ENCODE measurements around the gene LHFPL6.

LHFPL6 gene

DNA sequence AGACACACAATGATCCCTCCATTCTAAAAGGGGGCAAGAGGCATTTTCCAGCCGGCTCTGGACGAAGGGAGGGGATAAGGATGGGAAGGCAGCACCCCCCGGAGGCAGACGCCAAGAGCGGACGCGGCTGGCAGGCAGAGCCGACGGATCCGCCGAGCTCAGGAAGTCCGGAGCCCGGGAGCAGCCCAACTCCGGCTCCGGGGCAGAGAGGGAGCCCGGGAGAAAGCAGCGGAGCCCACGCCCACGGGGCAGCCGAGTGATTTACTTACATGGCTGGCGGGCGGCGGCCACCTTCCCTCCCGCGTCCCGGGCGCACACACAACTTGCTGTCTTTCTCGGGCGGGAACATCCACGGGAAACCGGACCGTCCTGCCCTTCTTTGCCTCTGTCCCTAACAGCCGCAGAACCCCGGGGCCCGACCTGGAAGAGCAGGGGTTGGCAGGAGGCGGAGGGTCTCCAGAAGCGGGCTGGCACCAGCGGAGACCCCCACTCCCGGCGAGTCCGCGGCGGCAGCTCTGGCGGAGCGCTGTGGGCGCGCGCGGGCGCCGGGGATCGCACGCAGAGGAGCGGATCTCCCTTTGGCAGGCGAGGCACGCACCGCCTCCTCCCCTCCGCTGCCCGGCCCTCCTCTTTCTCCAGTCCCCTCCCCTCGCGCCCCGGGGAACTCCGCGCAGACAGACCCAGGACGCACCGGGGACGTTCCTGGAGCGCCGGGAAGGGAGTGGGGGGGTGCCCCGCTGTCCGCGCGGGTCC, at the start of gene LHFPL6:
Gene LHFPL6, minus strand, starts transcription at position 580 of the 753 bp plus-strand sequence.
- DNase-seq (ENCODE audit: low spot score), result no peak

- DNase-seq (ENCODE audit: low spot score), result no peak
Measured at GRCh38 chr13:39646122-39646521, 43.1 kb upstream of the LHFPL6 start.

DNA sequence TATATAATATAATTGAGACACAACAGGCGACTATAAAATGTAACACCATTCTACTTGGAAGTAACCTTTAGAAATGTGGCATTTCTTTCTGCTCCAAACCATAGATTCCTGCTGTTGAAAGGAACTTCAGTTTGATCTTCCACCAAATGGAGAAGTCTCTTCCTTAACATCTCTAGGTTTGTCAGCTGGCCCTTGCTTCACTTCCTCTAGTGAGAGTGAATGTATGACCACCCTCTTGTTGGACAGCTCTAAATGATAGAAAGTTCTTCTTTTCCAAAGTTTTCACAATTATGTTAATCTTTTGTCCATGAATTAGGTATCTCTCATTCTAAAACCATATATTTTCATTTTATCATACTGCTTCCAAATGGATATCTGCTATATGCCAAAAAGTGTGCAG, 38.7 kb upstream of the LHFPL6 start:
- no peak for DNase-seq (ENCODE audit: low spot score)

GRCh38 chr13:39637890-39638289, 34.9 kb upstream of the LHFPL6 start:
- DNase-seq (ENCODE audit: low spot score), result no peak

GRCh38 chr13:39635564-39635963, 32.6 kb upstream of the LHFPL6 start:
- no peak for DNase-seq (ENCODE audit: low spot score)

- DNase-seq (ENCODE audit: low spot score), result no peak
Measured at GRCh38 chr13:39632994-39633393, 30.0 kb upstream of the LHFPL6 start.

GRCh38 chr13:39631307-39631706, 28.3 kb upstream of the LHFPL6 start:
- no peak for DNase-seq (ENCODE audit: low spot score)

DNA sequence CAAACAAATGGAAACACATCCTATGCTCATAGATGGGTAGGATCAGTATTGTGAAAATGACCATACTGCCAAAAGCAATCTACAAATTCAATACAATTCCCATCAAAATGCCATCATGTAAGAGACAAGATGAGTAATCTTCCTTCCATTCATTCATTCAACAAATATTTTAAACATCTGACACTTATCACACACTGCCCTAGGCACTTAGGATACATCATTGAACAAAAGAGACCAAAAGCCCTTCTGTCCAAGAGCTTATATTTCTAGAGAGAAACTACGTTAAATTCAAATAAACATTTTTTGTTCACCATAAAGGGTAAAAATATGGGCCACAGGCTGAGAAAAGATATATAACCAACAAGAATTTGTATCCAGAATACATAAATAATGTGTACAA, 20.5 kb upstream of the LHFPL6 start:
- DNase-seq (ENCODE audit: low spot score), result no peak

GRCh38 chr13:39618561-39618960, 15.6 kb upstream of the LHFPL6 start:
- DNase-seq (ENCODE audit: low spot score), result no peak

DNA sequence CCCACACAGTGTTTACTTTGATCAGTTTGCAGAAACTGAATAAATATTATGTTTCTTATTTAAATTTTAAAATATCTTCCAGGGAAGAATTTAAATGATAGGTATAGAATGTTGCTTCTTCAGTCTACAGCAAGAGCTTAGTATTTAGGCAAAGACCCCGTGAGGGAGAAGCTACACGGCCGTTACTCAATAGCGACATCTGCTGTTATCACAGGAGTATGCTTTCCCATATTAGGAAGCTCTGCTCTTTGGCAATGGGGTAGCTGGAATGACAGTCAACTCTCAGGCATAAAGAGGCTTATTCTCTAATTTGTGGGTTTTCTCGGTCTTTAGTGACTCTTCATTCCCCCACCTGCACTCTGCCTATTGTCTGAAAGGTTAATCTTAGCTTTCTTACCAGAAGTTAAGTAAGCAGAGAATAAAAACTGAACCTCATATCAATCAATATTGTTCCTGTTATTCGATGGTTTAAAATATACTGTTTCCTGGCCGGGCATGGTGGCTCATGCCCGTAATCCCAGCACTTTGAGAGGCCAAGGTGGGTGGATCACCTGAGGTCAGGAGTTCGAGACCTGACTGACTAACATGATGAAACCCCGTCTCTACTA, 13.2 kb upstream of the LHFPL6 start:
- DNase-seq (ENCODE audit: low spot score), result peak; percentile 67

DNA sequence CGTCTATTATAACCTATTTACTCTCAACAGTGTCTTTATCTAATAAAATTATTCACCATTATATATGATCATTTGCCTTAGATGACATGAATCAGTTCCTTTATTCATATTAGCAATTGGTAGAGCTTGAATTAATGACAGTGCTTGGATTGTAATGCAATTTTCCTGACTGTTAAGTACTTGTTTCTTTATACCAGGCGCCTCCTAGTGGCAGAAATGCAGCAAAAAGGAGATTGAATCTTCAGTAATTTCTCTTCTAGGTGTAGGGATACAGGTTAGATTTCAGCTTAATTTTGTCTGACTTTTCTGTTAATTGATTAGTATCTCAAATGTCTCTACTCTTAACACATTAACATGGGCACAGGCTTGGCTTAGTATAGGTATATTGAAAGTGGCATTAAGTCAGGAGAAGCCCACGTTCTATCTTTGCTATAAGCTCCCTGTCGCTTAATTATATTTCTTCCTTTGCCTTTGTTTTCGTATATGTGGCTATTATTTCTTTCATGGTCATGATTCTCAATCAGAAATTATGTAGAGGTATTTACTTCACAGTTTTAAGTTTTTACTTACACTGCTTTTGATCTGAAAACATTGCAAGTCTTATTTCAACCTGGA, 9.1 kb upstream of the LHFPL6 start:
- DNase-seq (ENCODE audit: low spot score), result peak; percentile 78

DNA sequence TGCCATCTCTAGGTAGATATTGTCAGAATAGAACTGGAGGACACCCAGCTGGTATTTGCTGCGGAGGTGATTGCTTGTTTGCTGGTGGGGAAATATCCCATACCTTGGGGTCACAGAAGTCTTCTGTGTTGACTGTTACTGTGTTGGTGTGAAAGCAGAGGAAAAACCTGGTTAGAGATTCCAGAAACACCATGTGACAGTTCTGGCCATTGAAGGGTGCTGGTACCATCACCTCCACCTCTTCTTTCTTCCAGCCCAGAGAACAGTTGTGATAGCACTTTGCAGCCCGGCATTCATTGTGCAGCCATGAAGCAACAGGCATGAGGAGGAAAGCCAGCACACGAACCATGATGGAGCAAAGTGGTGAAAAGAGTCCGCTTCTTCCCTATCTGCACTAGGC, 4.9 kb upstream of the LHFPL6 start:
- no peak for DNase-seq (ENCODE audit: low spot score)

DNA sequence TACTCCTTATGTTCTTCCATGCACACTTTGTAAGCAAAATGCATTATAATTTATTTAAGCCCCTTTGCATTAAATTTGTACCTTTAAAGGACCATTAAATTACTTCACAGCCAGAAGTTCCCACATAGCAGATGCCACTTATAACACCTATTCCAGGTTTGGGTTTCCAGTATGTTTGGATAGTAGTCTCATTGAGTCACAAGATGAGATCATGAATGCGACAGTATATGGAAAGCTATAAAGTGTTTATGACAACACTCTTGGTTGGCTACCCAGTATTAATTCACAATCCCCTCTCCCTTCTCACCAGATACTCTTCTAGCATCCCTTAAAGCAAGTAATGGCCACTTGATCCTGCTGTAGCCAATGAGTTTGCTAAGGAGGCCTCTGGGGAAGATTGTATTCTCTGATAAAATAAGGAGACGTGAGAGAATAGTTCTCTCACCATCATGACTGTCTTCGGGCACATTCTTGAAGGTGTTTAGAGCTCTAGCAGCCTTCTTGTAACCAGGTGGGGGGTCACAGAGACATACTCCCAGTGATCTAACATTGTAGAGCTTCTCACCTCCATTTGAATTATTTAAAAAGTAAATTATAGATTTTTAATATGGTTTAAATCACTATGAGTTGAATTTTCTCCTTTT, 2.8 kb upstream of the LHFPL6 start:
- no peak for DNase-seq (ENCODE audit: low spot score)

- no peak for DNase-seq (ENCODE audit: low spot score)
Measured at GRCh38 chr13:39604756-39605155, 1.8 kb upstream of the LHFPL6 start.

DNA sequence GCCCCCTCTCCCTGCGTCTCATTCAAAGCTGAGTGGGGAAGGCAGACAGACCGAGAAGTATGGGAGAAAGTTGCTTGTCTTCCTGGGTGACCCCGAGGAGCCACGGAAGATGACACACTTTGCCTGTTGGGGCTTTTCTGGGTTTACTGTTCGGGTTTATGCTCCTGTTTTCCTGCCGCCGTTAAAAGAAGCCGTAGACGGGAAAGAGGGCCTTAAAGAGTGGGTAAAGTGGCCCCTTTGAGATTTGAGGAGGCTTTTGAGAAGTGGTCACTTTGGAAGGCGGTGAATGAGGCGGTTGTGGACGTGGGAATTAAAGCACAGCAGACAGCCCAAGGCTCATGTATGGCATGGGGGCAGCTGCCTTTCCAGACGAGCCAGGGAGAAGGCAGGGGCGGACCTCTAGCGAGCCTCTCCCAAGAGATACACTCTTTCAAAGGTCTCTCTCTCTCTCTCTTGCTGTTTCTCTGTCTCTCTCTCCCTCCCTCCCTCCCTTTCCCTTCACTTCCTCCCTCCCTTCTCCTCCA, 493 bp upstream of the LHFPL6 start:
- DNase-seq (ENCODE audit: low spot score), result no peak

DNA sequence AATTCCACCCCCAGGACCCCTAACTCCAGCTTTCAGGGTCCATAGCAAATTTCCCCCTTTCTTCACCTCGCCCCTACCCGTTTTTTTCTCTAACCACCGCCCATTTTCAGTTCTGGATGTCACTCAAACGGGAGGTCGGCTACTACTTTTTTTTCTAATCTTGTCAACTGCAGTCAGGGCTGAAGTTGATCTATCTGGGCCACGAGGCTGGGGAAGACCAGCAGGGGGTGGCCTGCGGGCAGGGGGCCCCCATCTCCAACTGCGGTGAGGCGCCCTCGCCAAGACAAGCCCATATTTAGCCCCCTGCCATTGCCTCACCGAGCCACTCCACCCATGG, 748 bp downstream of the LHFPL6 start:
- DNase-seq (ENCODE audit: low spot score), result no peak

DNA sequence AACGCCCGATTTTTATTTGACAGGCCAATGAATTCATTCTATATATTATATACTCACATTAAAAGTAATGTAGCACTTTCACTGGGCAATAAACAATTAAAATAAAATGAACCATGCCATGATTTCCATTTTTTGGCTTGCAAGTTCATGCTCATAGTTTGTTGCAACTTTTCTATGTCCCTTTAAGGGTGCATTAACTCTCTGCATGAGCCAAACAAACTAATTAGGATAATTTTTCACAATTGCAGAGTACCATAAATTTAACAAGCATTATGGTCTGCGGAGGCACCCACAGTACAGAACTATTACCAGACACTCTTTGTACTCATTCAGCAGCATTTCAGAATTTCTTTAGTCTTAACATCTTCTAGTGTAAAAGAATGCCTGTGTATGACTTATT, 1.4 kb downstream of the LHFPL6 start:
- DNase-seq (ENCODE audit: low spot score), result no peak

GRCh38 chr13:39600766-39601165, 2.2 kb downstream of the LHFPL6 start:
- no peak for DNase-seq (ENCODE audit: low spot score)

DNA sequence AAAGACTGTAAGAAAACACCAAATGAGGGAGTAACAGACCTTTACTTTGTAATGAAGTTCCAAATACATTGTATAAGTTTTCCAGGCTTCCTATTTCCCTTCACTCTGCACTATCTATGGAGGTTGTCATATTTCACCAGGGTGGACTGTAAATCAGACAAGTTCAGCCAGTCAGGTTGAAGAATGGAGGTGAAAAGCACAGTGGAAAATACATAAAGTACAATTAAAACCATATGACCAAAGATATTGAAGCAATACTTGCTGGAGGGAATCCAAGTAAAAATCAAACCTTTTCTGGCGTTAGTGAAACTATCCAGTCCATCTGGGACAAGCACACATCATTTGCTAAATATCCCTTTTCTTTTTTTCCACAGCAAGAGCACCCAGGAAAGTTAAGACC, 3.2 kb downstream of the LHFPL6 start:
- DNase-seq (ENCODE audit: low spot score), result no peak

DNA sequence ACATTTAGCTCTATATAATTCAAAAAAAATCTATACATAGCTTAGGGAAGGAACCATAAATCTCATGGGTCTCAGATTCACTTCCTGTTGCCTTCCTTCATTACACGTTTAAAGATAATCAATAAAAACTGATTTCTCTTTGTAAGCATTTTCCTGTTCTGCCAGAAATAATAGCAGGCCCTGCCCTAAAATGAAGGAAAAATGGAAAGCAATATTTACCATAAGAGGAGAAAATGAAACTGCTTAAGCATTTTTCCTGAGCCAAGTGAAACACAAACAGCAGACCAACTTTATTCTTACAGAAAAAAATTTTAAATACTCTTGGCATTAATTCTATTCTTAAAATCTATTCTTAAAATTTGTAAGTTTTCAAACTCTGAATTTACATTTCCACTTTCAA, 4.0 kb downstream of the LHFPL6 start:
- DNase-seq (ENCODE audit: low spot score), result no peak

DNA sequence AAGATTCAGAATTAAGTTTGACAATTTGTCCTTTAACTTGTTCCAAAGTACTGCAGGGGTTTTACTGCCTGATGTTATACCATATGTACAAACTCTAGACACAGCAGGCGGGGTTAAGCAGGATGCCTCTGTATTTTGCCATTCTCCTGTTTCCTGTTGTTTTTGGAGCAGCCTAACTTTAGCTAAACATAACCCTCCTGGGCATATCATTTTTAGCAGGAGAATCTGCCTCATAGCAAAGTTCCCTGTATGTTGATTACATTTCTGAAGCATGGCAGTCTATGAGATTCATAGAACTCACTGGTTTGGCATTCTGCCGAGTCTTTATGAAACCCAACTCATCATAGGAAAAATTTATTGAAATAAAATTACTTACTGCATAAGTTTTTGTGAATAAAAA, 5.2 kb downstream of the LHFPL6 start:
- no peak for DNase-seq (ENCODE audit: low spot score)

GRCh38 chr13:39596685-39597084, 6.3 kb downstream of the LHFPL6 start:
- DNase-seq (ENCODE audit: low spot score), result no peak

- DNase-seq (ENCODE audit: low spot score), result no peak
Measured at GRCh38 chr13:39596176-39596575, 6.8 kb downstream of the LHFPL6 start.
